HCT116 (cell line): ENCODE results near the gene NTHL1. TPM values are rescaled to one million over a fixed set of nuclear protein-coding genes. Genes with fewer than 3 reads are reported as not detected.

Experiments used
- ATAC-seq: fragments of 200-7000 bp; cut with Tn5 transposase; 2 replicates; pipeline ENCODE4 v1.9.1; 2020; ENCODE audit warnings: mild to moderate bottlenecking, moderate library complexity
- BruUV-seq: library from RNA; stranded (reverse); fragments of 400-500 nt; replicated peaks from 2 replicates; lab custom pipeline; 2021; lab: Mats Ljungman, UMichigan
- CTCF ChIA-PET: fragments of 300-600 bp; sonication (Branson Sonifier 250); formaldehyde crosslinking; loops from one replicate; lab custom pipeline; 2021; ENCODE audit warnings: antibody characterized with exemption; lab: Charles Lee
- POLR2A ChIA-PET: fragments of 300-600, 350-600 bp; sonication (Branson Sonifier 250); formaldehyde crosslinking; loops from one replicate; lab custom pipeline; 2021; ENCODE audit warnings: antibody characterized with exemption; lab: Charles Lee
- RAD21 ChIA-PET, 2 experiments: fragments of 300-600 bp; sonication (Branson Sonifier 250); formaldehyde crosslinking; loops; one replicate each; lab custom pipeline; 2023; ENCODE audit warnings: low total read pairs in 2 of 2; ENCODE audit not compliant: uncharacterized antibody in 2 of 2, unreplicated experiment in 2 of 2, low non-redundant PET in 1 of 2; lab: Charles Lee
- DNase-seq: peaks from one replicate; pipeline ENCODE4 v3.0.0-alpha.2; 2010; ENCODE audit warnings: low read depth, low spot score
- H2AFZ ChIP-seq: fragments of 200-600 bp; shearing (Covaris generic), sonication (generic); 2 replicates; pipeline ENCODE4 v1.6.1; 2017; ENCODE audit warnings: low read depth, mixed run types, mixed read lengths, antibody characterized with exemption, low read length; ENCODE audit not compliant: poor library complexity, severe bottlenecking
- H3K27ac ChIP-seq: 2 replicates; pipeline ENCODE4 v1.5.1; 2012; ENCODE audit warnings: low read depth, low read length
- H3K27me3 ChIP-seq: fragments of 200-600 bp; sonication (generic); 2 replicates; pipeline ENCODE4 v1.6.1; 2016; ENCODE audit warnings: mixed run types, low read length, mixed read lengths; ENCODE audit not compliant: insufficient read depth
- H3K36me3 ChIP-seq, 2 experiments: fragments of 200-500 bp in 1 of 2; fragments of 200-600 bp in 1 of 2; sonication (Bioruptor generic) in 1 of 2; sonication (generic) in 1 of 2; 2 replicates each; pipeline versions ENCODE4 v1.5.1 to v1.6.1; 2014 to 2016; ENCODE audit warnings: low read length in 2 of 2, inconsistent platforms in 1 of 2, mixed read lengths in 1 of 2, mixed run types in 1 of 2; ENCODE audit not compliant: insufficient read depth in 2 of 2, control insufficient read depth in 1 of 2
- H3K4me1 ChIP-seq, 2 experiments: fragments of 200-600 bp in 1 of 2; sonication (generic) in 1 of 2; 2 replicates each; pipeline versions ENCODE4 v1.5.1 to v1.6.1; 2012 to 2017; ENCODE audit warnings: low read length in 2 of 2, inconsistent platforms in 1 of 2, mild to moderate bottlenecking in 1 of 2, mixed read lengths in 1 of 2, mixed run types in 1 of 2, moderate library complexity in 1 of 2; ENCODE audit not compliant: insufficient read depth in 2 of 2, control insufficient read depth in 1 of 2
- H3K4me2 ChIP-seq: fragments of 200-600 bp; sonication (generic); 2 replicates; pipeline ENCODE4 v1.6.1; 2017; ENCODE audit warnings: mixed run types, low read length, mixed read lengths
- H3K4me3 ChIP-seq, 2 experiments: fragments of 200-600 bp in 1 of 2; sonication (generic) in 1 of 2; replicated peaks in 1 of 2; 2 replicates each; pipeline ENCODE4 v1.5.1; 2011 to 2016; ENCODE audit warnings: low read length in 2 of 2, control low read depth in 1 of 2, low read depth in 1 of 2, mild to moderate bottlenecking in 1 of 2, mixed read lengths in 1 of 2, mixed run types in 1 of 2
- H3K79me2 ChIP-seq: fragments of 200-600 bp; sonication (generic); 2 replicates; pipeline ENCODE4 v1.6.1; 2017; ENCODE audit warnings: mild to moderate bottlenecking, mixed run types, low read length, moderate library complexity, mixed read lengths; ENCODE audit not compliant: insufficient read depth
- H3K9ac ChIP-seq: fragments of 200-600 bp; sonication (generic); 2 replicates; pipeline ENCODE4 v1.6.1; 2016; ENCODE audit warnings: low read length, mixed read lengths
- H3K9me2 ChIP-seq: fragments of 200-600 bp; sonication (generic), shearing (Covaris generic); 2 replicates; pipeline ENCODE4 v1.6.1; 2017; ENCODE audit warnings: mixed run types, mild to moderate bottlenecking, moderate library complexity; ENCODE audit not compliant: insufficient read depth
- H3K9me3 ChIP-seq, 2 experiments: fragments of 200-500 bp in 1 of 2; fragments of 200-600 bp in 1 of 2; sonication (Bioruptor generic) in 1 of 2; sonication (generic) in 1 of 2; 2 replicates each; pipeline ENCODE4 v1.6.1; 2014 to 2017; ENCODE audit warnings: low read length in 2 of 2, mixed read lengths in 2 of 2, inconsistent platforms in 1 of 2, low read depth in 1 of 2, mild to moderate bottlenecking in 1 of 2, mixed run types in 1 of 2, moderate library complexity in 1 of 2; ENCODE audit not compliant: control insufficient read depth in 1 of 2, insufficient read depth in 1 of 2
- H4K20me1 ChIP-seq: fragments of 200-600 bp; sonication (generic), shearing (Covaris generic); 2 replicates; pipeline ENCODE4 v1.6.1; 2017; ENCODE audit warnings: mixed run types, mild to moderate bottlenecking, moderate library complexity; ENCODE audit not compliant: insufficient read depth
- ATF3 ChIP-seq: IDR thresholded peaks from 2 replicates; pipeline ENCODE4 v1.6.1; 2012
- CBX3 ChIP-seq: IDR thresholded peaks from 2 replicates; pipeline ENCODE4 v1.6.1; 2012; ENCODE audit warnings: low read depth
- CEBPB ChIP-seq: IDR thresholded peaks from 2 replicates; pipeline ENCODE4 v1.6.1; 2012; ENCODE audit warnings: low read depth
- CTCF ChIP-seq, 3 experiments: fragments of 200-600 bp in 1 of 3; sonication (generic) in 1 of 3; IDR thresholded peaks in 2 of 3; conservative IDR thresholded peaks in 1 of 3; 2 replicates each; pipeline ENCODE4 v1.5.1; 2012 to 2017; ENCODE audit warnings: low read depth in 2 of 3, low read length in 2 of 3, antibody characterized with exemption in 1 of 3, borderline replicate concordance in 1 of 3, control low read depth in 1 of 3, mild to moderate bottlenecking in 1 of 3, mixed read lengths in 1 of 3, mixed run types in 1 of 3, moderate library complexity in 1 of 3; ENCODE audit not compliant: insufficient read depth in 1 of 3
- EGR1 ChIP-seq: IDR thresholded peaks from 2 replicates; pipeline ENCODE4 v1.6.1; 2012; ENCODE audit warnings: low read depth
- EZH2phosphoT487 ChIP-seq: fragments of 200-600 bp; IDR thresholded peaks from 2 replicates; pipeline ENCODE4 v1.6.1; 2018; ENCODE audit warnings: antibody characterized with exemption, borderline replicate concordance
- FOSL1 ChIP-seq: IDR thresholded peaks from 2 replicates; pipeline ENCODE4 v1.6.1; 2012; ENCODE audit warnings: low read depth
- JUND ChIP-seq: IDR thresholded peaks from 2 replicates; pipeline ENCODE4 v1.6.1; 2012
- MAX ChIP-seq: IDR thresholded peaks from 2 replicates; pipeline ENCODE4 v1.6.1; 2012
- POLR2AphosphoS5 ChIP-seq: IDR thresholded peaks from 2 replicates; pipeline ENCODE4 v1.6.1; 2011; ENCODE audit warnings: mild to moderate bottlenecking, low read depth, low read length, moderate library complexity
- SIN3A ChIP-seq: IDR thresholded peaks from 2 replicates; pipeline ENCODE4 v1.6.1; 2012; ENCODE audit warnings: low read depth
- SRF ChIP-seq: IDR thresholded peaks from 2 replicates; pipeline ENCODE4 v1.6.1; 2012; ENCODE audit warnings: low read depth
- TCF7L2 ChIP-seq: IDR thresholded peaks from 2 replicates; pipeline ENCODE4 v1.7.0; 2011; ENCODE audit warnings: borderline replicate concordance, inconsistent platforms; ENCODE audit not compliant: insufficient read depth, insufficient read length; ENCODE audit errors: extremely low read depth
- YY1 ChIP-seq: IDR thresholded peaks from 2 replicates; pipeline ENCODE4 v1.6.1; 2011; ENCODE audit warnings: low read length, low read depth, moderate library complexity, mild to moderate bottlenecking; ENCODE audit not compliant: insufficient replicate concordance; ENCODE audit errors: extremely low read depth
- ZBTB33 ChIP-seq: IDR thresholded peaks from 2 replicates; pipeline ENCODE4 v1.6.1; 2011; ENCODE audit warnings: mild to moderate bottlenecking, low read length, moderate library complexity; ENCODE audit not compliant: insufficient replicate concordance; ENCODE audit errors: extremely low read depth
- ZFX ChIP-seq: fragments of 450-650 bp; IDR thresholded peaks from 2 replicates; pipeline ENCODE4 v1.6.1; 2017
- ZNF274 ChIP-seq: fragments of 200-500 bp; sonication (Bioruptor generic); IDR thresholded peaks from 2 replicates; pipeline ENCODE4 v1.6.1; 2014; ENCODE audit warnings: mild to moderate bottlenecking, low read depth, low read length, inconsistent platforms
- intact Hi-C: fragments of 100-400 bp; cut with micrococcal nuclease; formaldehyde crosslinking; loops from 2 replicates; pipeline ENCODE4 v1.10.0; 2022
- total RNA-seq: library from RNA; stranded (reverse); gene quantifications from one replicate; pipeline ENCODE4 v1.2.1, GENCODE V29; 2021; ENCODE audit not compliant: unreplicated experiment

Gene NTHL1
- total RNA-seq, 1 experiment from 2014 or later = 40.1 TPM

- TF ChIP-seq EGR1 (no peak), ZNF274 (no peak), SIN3A (no peak), CBX3 (no peak), MAX (no peak), ZFX (no peak), YY1 (no peak), SRF (no peak), EZH2phosphoT487 (no peak), TCF7L2 (no peak), CEBPB (no peak), ZBTB33 (no peak)
- TF ChIP-seq, all 23 proteins: peak for 0
Measured at GRCh38 chr16:2095315-2095853, 47.8 kb upstream of the NTHL1 start (continued).

DNA sequence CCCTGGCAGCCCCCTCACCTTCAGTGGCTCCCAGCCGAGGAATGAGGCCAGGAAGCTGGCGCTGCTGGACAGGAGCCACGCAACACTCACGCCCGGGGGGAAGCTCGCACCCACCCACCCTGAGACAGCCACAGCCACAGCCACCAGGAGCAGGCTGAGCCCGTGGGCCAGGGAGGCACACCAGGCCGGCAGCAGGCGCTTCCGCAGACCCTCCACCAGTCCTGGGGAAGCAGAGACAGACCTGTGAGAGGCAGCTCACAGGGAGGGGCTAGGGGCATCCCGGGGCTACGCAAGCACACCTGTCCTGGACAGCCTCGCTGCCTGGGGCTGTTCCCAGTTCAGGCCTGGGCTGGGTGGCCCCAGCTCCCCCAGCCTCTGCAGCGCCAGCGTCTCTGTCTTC is 46.2 kb upstream of the NTHL1 start:
- no peak for ATAC-seq
- RAD21 ChIA-PET = no interaction called here
- TF ChIP-seq FOSL1 (no peak), ZFX (no peak), CEBPB (no peak), ZBTB33 (no peak), YY1 (no peak), JUND (no peak), TCF7L2 (no peak), SRF (no peak), CTCF (IDR thresholded peaks at IDR 0.05 in 2 of 3, conservative IDR thresholded peaks at IDR 0.05 in 1 of 3; ENCODE audit: borderline replicate concordance in 1 of 3, insufficient read depth in 1 of 3, low read depth in 2 of 3, low read length in 2 of 3) (no peak), ATF3 (no peak), POLR2AphosphoS5 (no peak), CBX3 (no peak)
- TF ChIP-seq, all 23 proteins: peak for 0
- POLR2A ChIA-PET = no interaction called here
- no peak overlapping the region for H3K9ac ChIP-seq
- H4K20me1 ChIP-seq = no peaks in the 10 kb centered on the region
- CTCF ChIA-PET = no interaction called here
- no peak overlapping the region for H3K27ac ChIP-seq
- BruUV-seq = no TSS peak
- no peaks in the 10 kb centered on the region for H3K9me2 ChIP-seq
- H3K4me3 ChIP-seq = no peak overlapping the region
- H3K27me3 ChIP-seq = no peaks in the 10 kb centered on the region
- H3K9me3 ChIP-seq = no peaks in the 10 kb centered on the region
- H3K4me2 ChIP-seq = no peak overlapping the region
- intact Hi-C loops = no loop called here
- no peaks in the 10 kb centered on the region for H3K79me2 ChIP-seq
- H2AFZ ChIP-seq = no peak overlapping the region
- peaks cover 9 to 29% of the 10 kb centered on the region in 2 experiments for H3K4me1 ChIP-seq
- peaks cover 8 to 19% of the 10 kb centered on the region in 2 experiments; a peak in 3 of 4 replicates for H3K36me3 ChIP-seq
- DNase-seq = no peak
